Measurements from ENCODE around the gene HACD2. TPM values are rescaled to one million over a fixed set of nuclear protein-coding genes. Genes with fewer than 3 reads are reported as not detected.

HACD2 gene
- total RNA-seq, 2 experiments from 2014 or later = 12.1 to 13.3 TPM

DNA sequence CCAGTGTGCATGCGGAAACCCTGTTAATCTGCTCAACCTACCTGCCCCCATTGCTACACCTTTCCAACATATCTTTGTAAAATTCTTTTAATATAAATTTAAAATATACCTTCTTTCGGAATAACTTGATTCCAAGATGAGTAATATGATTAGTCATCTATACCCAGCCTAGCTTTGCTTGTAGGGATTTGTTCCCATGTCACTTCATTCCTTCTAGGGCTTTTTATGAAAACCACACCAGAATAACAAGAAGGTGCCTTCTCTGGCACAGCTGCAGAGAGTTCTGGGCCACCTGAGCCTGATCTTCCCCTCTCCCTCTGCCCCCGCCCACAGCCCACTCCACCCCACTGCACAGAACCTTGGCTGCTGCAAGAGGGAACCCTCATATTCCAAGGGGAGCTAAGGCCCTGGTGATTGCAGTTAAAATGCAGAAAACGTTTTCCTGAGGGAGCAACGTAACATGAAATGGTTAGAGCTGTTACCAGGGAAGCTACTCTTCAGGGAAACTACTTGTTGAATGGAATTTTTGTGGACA is 38.6 kb upstream of the HACD2 start:
- H3K4me3 ChIP-seq (ENCODE audit: low read length) = no peak overlapping the region
- no peak for DNase-seq
- TF ChIP-seq, protein P1, sequence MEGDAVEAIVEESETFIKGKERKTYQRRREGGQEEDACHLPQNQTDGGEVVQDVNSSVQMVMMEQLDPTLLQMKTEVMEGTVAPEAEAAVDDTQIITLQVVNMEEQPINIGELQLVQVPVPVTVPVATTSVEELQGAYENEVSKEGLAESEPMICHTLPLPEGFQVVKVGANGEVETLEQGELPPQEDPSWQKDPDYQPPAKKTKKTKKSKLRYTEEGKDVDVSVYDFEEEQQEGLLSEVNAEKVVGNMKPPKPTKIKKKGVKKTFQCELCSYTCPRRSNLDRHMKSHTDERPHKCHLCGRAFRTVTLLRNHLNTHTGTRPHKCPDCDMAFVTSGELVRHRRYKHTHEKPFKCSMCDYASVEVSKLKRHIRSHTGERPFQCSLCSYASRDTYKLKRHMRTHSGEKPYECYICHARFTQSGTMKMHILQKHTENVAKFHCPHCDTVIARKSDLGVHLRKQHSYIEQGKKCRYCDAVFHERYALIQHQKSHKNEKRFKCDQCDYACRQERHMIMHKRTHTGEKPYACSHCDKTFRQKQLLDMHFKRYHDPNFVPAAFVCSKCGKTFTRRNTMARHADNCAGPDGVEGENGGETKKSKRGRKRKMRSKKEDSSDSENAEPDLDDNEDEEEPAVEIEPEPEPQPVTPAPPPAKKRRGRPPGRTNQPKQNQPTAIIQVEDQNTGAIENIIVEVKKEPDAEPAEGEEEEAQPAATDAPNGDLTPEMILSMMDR (IDR thresholded peaks at IDR 0.05) = no peak
- H3K4me1 Mint-ChIP-seq (ENCODE audit: low read depth) = no peaks in the 10 kb centered on the region
- H3K36me3 Mint-ChIP-seq (ENCODE audit: low read depth) = no peaks in the 10 kb centered on the region
- H3K27me3 Mint-ChIP-seq = peaks cover 7% of the 10 kb centered on the region
- no peak overlapping the region for H3K27ac Mint-ChIP-seq
- H3K4me3 Mint-ChIP-seq = no peak overlapping the region
- intact Hi-C loops (cut with DNase I, micrococcal nuclease) = loop anchor here in 1 of 2 experiments (10.0 kb wide), 1 partner anchor 709 kb away; no protein-coding TSS in a partner anchor
- ChIA-PET CTCF (no interaction called here), POLR2A (no interaction called here)
- no peaks in the 10 kb centered on the region for H3K4me1 ChIP-seq (ENCODE audit: insufficient read depth, low read length)
- H3K27ac ChIP-seq (ENCODE audit: low read depth in 1 of 2, low read length in 2 of 2) = no peak overlapping the region
- H3K36me3 ChIP-seq (ENCODE audit: insufficient read depth, low read length) = no peaks in the 10 kb centered on the region
- peaks cover 0 to 5% of the 10 kb centered on the region in 2 experiments for H3K27me3 ChIP-seq (ENCODE audit: control insufficient read depth in 1 of 2, insufficient read depth in 2 of 2, low read length in 2 of 2)
- H3K9me3 Mint-ChIP-seq = no peaks in the 10 kb centered on the region
- no peak for ATAC-seq (ENCODE audit: poor library complexity)
- no peaks in the 10 kb centered on the region for H3K9me3 ChIP-seq (ENCODE audit: control insufficient read depth in 1 of 2, insufficient read depth in 1 of 2, low read length in 2 of 2)

- Histone ChIP-seq H3K36me3 (ENCODE audit: insufficient read depth, low read length) (no peaks in the 10 kb centered on the region), H3K27me3 (ENCODE audit: control insufficient read depth in 1 of 2, insufficient read depth in 2 of 2, low read length in 2 of 2) (peaks cover 0 to 5% of the 10 kb centered on the region in 2 experiments), H3K4me1 (ENCODE audit: insufficient read depth, low read length) (no peaks in the 10 kb centered on the region), H3K9me3 (ENCODE audit: control insufficient read depth in 1 of 2, insufficient read depth in 1 of 2, low read length in 2 of 2) (no peaks in the 10 kb centered on the region), H3K4me3 (ENCODE audit: low read length) (no peak overlapping the region), H3K27ac (ENCODE audit: low read depth in 1 of 2, low read length in 2 of 2) (no peak overlapping the region)
- TF ChIP-seq, protein P1 (IDR thresholded peaks at IDR 0.05) = no peak
- peaks cover 6% of the 10 kb centered on the region for H3K27me3 Mint-ChIP-seq
- H3K4me3 Mint-ChIP-seq = no peak overlapping the region
- ATAC-seq (ENCODE audit: poor library complexity) = no peak
- H3K4me1 Mint-ChIP-seq (ENCODE audit: low read depth) = no peaks in the 10 kb centered on the region
- intact Hi-C loops (cut with DNase I, micrococcal nuclease) = loop anchor here in 1 of 2 experiments (10.0 kb wide), 1 partner anchor 708 kb away; no protein-coding TSS in a partner anchor
- DNase-seq = no peak
- ChIA-PET CTCF (no interaction called here), POLR2A (no interaction called here)
- no peak overlapping the region for H3K27ac Mint-ChIP-seq
- no peaks in the 10 kb centered on the region for H3K9me3 Mint-ChIP-seq
- H3K36me3 Mint-ChIP-seq (ENCODE audit: low read depth) = no peaks in the 10 kb centered on the region
Measured at GRCh38 chr3:123622766-123623165, 37.9 kb upstream of the HACD2 start.

DNA sequence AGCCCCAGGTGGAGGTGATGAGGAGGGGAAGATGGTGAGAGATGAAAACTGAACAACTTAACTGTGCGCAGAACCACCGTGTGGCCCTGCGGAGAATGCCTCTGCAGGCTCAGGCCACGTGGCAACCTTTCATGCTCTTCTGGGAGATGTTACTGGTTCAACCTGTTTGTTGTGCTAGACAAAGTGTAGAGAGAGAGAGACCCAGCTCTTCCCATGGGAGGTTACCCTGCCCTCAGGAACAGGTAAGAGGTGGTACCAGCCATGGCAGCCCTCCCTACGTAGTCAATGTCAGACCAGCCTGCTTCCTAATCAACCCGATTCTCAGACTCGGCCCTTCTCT is 37.0 kb upstream of the HACD2 start:
- intact Hi-C loops (cut with DNase I, micrococcal nuclease) = loop anchor here in 1 of 2 experiments (10.0 kb wide), 1 partner anchor 707 kb away; no protein-coding TSS in a partner anchor
- no peaks in the 10 kb centered on the region for H3K4me1 ChIP-seq (ENCODE audit: insufficient read depth, low read length)
- DNase-seq = no peak
- no peaks in the 10 kb centered on the region for H3K4me1 Mint-ChIP-seq (ENCODE audit: low read depth)
- no peak overlapping the region for H3K27ac ChIP-seq (ENCODE audit: low read depth in 1 of 2, low read length in 2 of 2)
- TF ChIP-seq, protein P1 (IDR thresholded peaks at IDR 0.05) = no peak
- H3K9me3 Mint-ChIP-seq = no peaks in the 10 kb centered on the region
- no peaks in the 10 kb centered on the region for H3K9me3 ChIP-seq (ENCODE audit: control insufficient read depth in 1 of 2, insufficient read depth in 1 of 2, low read length in 2 of 2)
- no peaks in the 10 kb centered on the region for H3K27me3 Mint-ChIP-seq
- ChIA-PET CTCF (no interaction called here), POLR2A (no interaction called here)
- H3K4me3 ChIP-seq (ENCODE audit: low read length) = no peak overlapping the region
- no peaks in the 10 kb centered on the region for H3K36me3 ChIP-seq (ENCODE audit: insufficient read depth, low read length)
- no peak overlapping the region for H3K4me3 Mint-ChIP-seq
- ATAC-seq (ENCODE audit: poor library complexity) = no peak
- peaks cover 0 to 2% of the 10 kb centered on the region in 2 experiments for H3K27me3 ChIP-seq (ENCODE audit: control insufficient read depth in 1 of 2, insufficient read depth in 2 of 2, low read length in 2 of 2)
- no peaks in the 10 kb centered on the region for H3K36me3 Mint-ChIP-seq (ENCODE audit: low read depth)
- no peak overlapping the region for H3K27ac Mint-ChIP-seq

Measured in CD4-positive, alpha-beta T cell (primary cell).